Activated naive CD4-positive, alpha-beta T cell treated with anti-CD3 and anti-CD28 coated beads for 36 hours (primary cell): ENCODE data around the gene PITPNB. TPM values are rescaled to one million over a fixed set of nuclear protein-coding genes. Genes with fewer than 3 reads are reported as not detected.

ENCODE experiments used
- microRNA-seq: library from miRNA; unstranded; fragments of <30 nt; microRNA quantifications from one replicate; pipeline ENCODE4 v1.2.0, GENCODE V29; 2022; ENCODE audit warnings: borderline microRNAs expressed, borderline replicate concordance
- total RNA-seq, 2 experiments: library from RNA; stranded (reverse); gene quantifications; one replicate each; pipeline ENCODE4 v1.2.3, GENCODE V29; 2021

The PITPNB gene
- total RNA-seq, 2 experiments from 2014 or later, result 76.4 to 78.7 TPM

Small RNAs within 50 kb of the gene (microRNA-seq; reads per million reads assigned to microRNA genes)
- gene MIR3199-1 (not detected), gene MIR3199-2 (not detected)

Other genes with a start within 250 kb of the PITPNB start
- under 1 TPM in 1 of 2 experiments, not detected in 1; 0.12 TPM for gene MN1, start 117.5 kb downstream of the PITPNB start, total RNA-seq